Large intestine (tissue), 3 donors: ENCODE data around the gene SGMS1. TPM values are rescaled to one million over a fixed set of nuclear protein-coding genes. Genes with fewer than 3 reads are reported as not detected.
A peak's percentile ranks its signal among the peaks of the same experiment; 100 is the strongest.

Experiments
- DNase-seq, 2 donors: peaks; one replicate each; pipeline versions ENCODE4 v3.0.0 to v3.0.0-alpha.2; 2013
- H3K27ac ChIP-seq: one replicate; pipeline ENCODE4 v1.5.1; 2013; ENCODE audit warnings: low read length
- H3K27me3 ChIP-seq: 2 replicates; pipeline ENCODE4 v1.6.1; 2013; ENCODE audit warnings: low read length; ENCODE audit not compliant: control insufficient read depth, insufficient read depth
- H3K36me3 ChIP-seq: 2 replicates; pipeline ENCODE4 v1.6.1; 2013; ENCODE audit warnings: low read length; ENCODE audit not compliant: control insufficient read depth, insufficient read depth
- H3K4me1 ChIP-seq: one replicate; pipeline ENCODE4 v1.6.1; 2013; ENCODE audit warnings: low read length; ENCODE audit not compliant: control insufficient read depth, insufficient read depth
- H3K4me3 ChIP-seq: one replicate; pipeline ENCODE4 v1.5.1; 2013; ENCODE audit warnings: low read length
- H3K9me3 ChIP-seq: one replicate; pipeline ENCODE4 v1.6.1; 2013; ENCODE audit warnings: mild to moderate bottlenecking, low read depth, low read length, moderate library complexity; ENCODE audit not compliant: control insufficient read depth
- WGBS: methylation state at CpG from one replicate; pipeline ENCODE4 v1.1.5; 2013; ENCODE audit warnings: low lambda C conversion rate; ENCODE audit not compliant: insufficient coverage; 5-methylcytosine and 5-hydroxymethylcytosine counted together
- polyA plus RNA-seq: library from polyadenylated mRNA; unstranded; fragments of 120-200 nt; gene quantifications from one replicate; pipeline ENCODE4 v1.2.1, GENCODE V29; 2013

SGMS1 gene
- polyA plus RNA-seq, 1 donor, result 22.8 TPM

DNA sequence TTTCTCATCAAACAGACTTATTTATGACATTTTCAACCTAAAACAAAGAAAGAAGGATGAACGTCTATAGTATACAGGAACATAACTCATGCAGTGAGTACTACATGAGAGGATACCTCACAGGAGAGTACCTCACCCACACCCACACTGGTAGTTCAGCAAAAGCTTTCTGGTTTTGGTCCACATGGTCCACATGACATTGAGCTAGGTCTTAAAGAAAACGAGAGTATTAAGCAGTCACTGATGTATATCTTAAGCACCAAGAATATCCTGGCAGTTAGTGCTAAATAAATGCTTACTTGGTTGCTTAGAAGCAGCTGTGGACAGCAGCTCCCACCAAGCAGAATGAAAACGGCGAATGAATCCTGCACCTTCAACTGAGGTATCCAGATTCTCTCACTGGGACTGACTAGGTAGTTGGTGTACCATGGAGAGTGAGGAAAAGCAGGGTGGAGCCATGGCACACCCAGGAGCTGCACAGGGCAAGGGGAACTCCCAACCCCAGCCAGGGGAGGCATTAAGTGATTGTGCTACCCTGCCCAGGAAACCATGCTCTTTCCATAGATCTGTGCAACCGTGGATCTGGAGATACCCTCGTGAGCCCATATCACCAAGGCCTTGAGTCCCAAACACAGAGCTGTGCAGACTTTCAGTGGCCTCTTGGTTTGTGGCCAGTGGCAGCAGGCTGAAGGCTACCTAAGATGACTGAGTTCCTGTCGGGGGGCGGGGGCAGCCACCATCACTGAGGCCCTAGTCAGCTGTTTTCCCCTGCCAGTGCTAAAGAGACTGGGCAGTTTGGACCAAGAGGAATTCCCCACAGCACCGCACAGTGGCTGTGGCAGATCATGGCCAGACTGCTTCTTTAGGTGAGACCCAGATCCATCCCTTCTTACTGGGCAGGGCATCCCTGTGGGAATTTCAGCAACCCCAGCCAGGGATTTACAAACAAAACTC lies 143.4 kb downstream of the SGMS1 start:
- no peak overlapping the region for H3K27ac ChIP-seq
- H3K4me1 ChIP-seq, result no peaks in the 10 kb centered on the region
- no peak for DNase-seq
- peaks cover 2% of the 10 kb centered on the region for H3K36me3 ChIP-seq
- no peaks in the 10 kb centered on the region for H3K27me3 ChIP-seq
- peaks cover 7% of the 10 kb centered on the region for H3K9me3 ChIP-seq
- WGBS, result no CpG with 5 or more reads among the region's 9 CpGs
- H3K4me3 ChIP-seq, result no peak overlapping the region

DNA sequence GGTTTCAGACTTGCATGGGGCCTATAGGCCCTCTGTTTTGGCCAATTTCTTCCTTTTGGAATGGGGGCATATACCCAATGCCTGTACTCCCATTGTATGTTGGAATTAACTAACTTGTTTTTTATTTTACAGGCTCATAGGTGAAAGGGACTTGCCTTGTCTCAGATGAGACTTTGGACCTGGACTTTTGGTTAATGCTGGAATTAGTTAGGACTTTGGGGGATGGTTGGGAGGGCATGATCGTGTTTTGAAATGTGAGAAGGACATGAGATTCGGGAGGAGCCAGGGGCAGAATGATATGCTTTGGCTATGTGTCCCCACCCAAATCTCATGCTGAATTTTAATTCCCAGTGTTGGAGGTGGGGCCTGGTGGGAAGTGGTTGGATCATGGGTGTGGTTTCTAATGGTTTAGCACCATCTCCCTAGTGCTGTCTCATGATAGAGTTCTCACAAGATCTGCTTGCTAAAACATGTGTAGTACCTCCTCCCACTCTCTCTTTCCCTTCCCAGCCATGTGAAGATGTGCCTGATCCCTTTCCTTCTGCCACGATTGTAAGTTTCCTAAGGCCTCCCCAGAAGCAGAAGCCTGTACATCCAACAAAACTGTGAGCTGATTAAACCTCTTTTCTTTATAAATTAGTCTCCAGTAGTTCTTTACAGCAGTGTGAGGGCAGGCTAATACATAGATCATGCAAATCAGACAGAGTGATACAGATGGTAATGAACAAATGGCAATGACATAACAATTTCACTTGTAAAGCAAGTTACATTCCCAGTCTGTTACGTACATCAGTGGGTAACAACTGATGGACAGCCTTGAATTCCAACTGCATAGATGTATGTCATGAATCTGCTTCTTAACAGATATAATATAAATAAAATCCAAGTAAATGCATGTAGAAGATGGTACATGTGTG lies 146.2 kb downstream of the SGMS1 start:
- Histone ChIP-seq H3K27ac (no peak overlapping the region), H3K27me3 (no peaks in the 10 kb centered on the region), H3K9me3 (no peaks in the 10 kb centered on the region), H3K4me1 (no peaks in the 10 kb centered on the region), H3K36me3 (peaks cover 2% of the 10 kb centered on the region), H3K4me3 (no peak overlapping the region)
- no CpG with 5 or more reads among the region's 4 CpGs for WGBS
- no peak for DNase-seq

DNA sequence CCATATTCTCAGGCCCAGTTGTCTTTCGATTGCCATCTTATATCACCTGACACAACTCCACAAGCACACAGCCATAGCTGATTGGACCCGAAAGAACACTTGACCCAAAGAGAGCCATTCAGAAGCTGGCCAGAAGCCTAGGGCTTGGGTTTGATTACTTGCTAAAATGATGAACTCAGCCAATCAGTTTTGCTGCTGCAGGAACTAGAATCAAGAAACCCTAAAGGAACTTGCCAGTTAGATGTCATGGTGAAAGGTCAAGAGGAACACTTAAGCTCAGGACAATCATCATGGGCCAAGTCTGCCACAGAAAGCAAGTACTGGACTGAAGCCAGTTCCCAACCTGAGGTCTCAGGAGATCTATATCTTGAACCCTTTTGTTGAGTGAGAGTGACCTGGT lies 150.0 kb downstream of the SGMS1 start:
- H3K4me3 ChIP-seq, result no peak overlapping the region
- no peak for DNase-seq
- no CpG with 5 or more reads among the region's 2 CpGs for whole genome bisulfite sequencing

DNA sequence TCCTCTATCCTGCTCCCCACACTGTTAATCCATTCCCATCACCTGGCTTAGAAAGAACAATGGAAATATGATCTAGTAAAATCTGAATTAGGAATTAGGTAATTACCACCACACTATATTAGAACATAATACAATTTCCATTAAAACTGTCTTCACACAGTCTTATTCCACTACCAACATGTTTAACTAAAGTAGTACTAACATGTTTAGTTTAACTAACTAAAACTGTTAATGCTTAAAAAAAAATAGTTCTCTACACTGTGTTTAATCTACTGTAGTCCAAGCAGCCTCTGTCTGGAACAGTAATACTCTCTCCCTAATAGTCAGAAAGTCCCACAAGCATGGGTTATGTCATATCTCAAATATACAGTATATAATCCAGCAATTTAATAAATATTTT lies 150.8 kb downstream of the SGMS1 start:
- H3K27ac ChIP-seq, result no peak overlapping the region
- H3K4me3 ChIP-seq, result no peak overlapping the region
- no peak for DNase-seq
- H3K4me1 ChIP-seq, result peaks cover 21% of the 10 kb centered on the region
- no peaks in the 10 kb centered on the region for H3K27me3 ChIP-seq
- peaks cover 2% of the 10 kb centered on the region for H3K36me3 ChIP-seq
- no peaks in the 10 kb centered on the region for H3K9me3 ChIP-seq

More for the DNA sequence above, 150.0 kb downstream of the SGMS1 start:
- no peaks in the 10 kb centered on the region for H3K27me3 ChIP-seq
- H3K4me1 ChIP-seq, result peaks cover 16% of the 10 kb centered on the region
- peaks cover 2% of the 10 kb centered on the region for H3K36me3 ChIP-seq
- no peak overlapping the region for H3K27ac ChIP-seq
- H3K9me3 ChIP-seq, result no peaks in the 10 kb centered on the region

DNA sequence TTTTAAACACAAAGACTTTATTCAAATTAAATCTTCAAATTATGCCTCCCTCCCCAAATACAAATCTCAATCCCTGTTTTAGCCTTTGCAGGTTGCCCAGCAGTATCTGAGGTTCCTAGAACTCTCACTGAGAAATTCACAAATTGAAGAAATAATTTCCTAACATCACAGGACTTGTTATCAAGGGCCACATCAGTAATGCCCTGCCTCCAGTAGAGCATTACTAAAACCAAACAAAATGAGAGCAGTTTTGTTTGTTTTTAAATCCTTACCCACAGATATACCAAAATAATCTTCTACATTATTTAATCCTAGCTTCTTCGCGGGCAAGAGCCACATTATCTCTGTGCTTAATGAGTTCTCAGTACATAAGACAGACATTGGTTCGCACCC lies 152.2 kb downstream of the SGMS1 start:
- peaks cover 23% of the 10 kb centered on the region for H3K4me1 ChIP-seq
- no peak overlapping the region for H3K4me3 ChIP-seq
- no peak for DNase-seq
- peaks cover 2% of the 10 kb centered on the region for H3K36me3 ChIP-seq
- 65% methylated on average over 3 of the region's 3 CpGs for WGBS
- H3K9me3 ChIP-seq, result no peaks in the 10 kb centered on the region
- H3K27ac ChIP-seq, result no peak overlapping the region
- H3K27me3 ChIP-seq, result no peaks in the 10 kb centered on the region

DNA sequence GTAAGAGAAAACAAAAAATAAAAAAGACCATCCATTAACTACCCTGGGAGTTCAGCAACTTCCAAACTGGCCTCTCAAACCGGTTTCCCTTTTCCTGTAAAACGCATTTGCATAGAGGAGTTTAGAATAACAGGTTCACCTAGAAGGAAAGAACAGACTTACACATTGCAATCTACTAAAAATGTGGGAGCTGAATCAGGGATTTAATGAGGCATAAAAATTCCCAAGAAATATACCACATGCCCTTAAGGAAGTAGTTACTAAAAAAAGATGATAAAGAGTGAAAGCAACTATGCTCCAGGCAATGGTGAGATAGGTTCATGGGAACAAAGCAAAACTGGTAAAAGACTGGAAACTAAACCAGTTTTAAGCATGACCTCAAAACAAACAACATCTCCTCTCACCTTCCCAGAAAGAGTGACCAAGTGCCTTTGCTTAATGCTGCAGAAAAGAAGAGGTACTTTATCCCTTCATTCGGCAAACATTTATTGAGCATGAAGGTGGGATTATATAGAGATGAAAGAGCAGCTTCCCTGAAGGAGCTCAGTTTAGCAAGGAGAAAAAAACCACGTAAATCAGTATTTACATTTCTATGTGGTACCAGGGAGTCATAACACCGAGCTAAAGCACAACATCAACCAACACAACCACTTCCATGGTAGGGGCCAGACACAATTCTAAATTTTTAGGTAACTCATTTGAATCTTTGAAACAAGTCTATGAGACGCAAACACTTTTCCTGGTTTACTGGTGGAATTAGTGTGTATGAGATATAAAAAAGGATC lies 152.8 kb downstream of the SGMS1 start:
- Histone ChIP-seq H3K4me3 (no peak overlapping the region), H3K9me3 (no peaks in the 10 kb centered on the region), H3K4me1 (peaks cover 23% of the 10 kb centered on the region), H3K27ac (no peak overlapping the region), H3K36me3 (no peaks in the 10 kb centered on the region), H3K27me3 (no peaks in the 10 kb centered on the region)
- 100% methylated on average over 1 of the region's 6 CpGs for WGBS
- DNase-seq, result peak; percentile 26 to 56

- DNase-seq, result no peak
- H3K4me1 ChIP-seq, result peaks cover 23% of the 10 kb centered on the region
- no peaks in the 10 kb centered on the region for H3K9me3 ChIP-seq
- peak overlapping the region; percentile 0 for H3K27ac ChIP-seq
- no peak overlapping the region for H3K4me3 ChIP-seq
- H3K27me3 ChIP-seq, result no peaks in the 10 kb centered on the region
- no peaks in the 10 kb centered on the region for H3K36me3 ChIP-seq
Measured at GRCh38 chr10:50470345-50470744, 153.4 kb downstream of the SGMS1 start.

DNA sequence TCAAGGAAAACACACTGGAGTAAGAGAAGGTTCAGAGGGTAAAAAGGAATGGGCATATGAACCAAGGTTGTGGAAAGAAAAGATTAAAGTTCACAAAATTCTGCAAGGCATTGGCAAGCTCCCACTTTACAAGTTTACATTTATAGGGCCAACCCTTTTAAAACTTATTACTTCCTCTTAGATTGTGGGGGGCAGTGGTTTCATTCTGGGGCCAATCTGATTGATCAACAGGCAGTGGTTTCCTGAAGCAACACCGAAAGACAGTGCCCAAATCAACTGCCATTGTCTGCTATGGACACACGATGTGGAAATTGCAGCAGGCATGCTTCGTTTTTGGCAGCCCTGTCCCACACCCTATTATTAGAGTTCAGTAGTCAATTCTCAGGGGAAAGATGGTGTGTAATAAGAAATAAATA lies 154.0 kb downstream of the SGMS1 start:
- Histone ChIP-seq H3K4me1 (peaks cover 23% of the 10 kb centered on the region), H3K27ac (peak overlapping the region; percentile 0)

DNA sequence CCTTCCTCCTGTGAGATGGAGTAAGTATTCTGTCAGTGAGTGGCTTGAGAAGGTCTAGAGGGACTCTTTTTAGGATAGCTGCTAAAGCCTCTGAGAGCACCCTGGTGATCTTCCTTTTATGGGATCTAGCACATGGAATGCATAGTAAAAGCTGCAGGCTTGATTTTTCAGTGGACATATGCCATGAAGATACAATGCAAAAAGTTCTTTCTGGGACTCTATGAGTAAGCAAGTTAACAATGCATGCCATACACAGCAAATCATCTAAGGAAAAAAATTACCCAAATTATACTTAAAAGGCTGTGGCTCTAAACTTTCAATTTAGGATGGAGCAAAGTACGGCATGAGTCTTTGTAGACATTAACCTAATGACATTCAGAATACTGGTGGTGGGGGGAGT lies 154.5 kb downstream of the SGMS1 start:
- H3K4me1 ChIP-seq, result peaks cover 23% of the 10 kb centered on the region
- no peak for DNase-seq
- no peaks in the 10 kb centered on the region for H3K36me3 ChIP-seq
- WGBS, result no CpG with 5 or more reads among the region's 1 CpG
- H3K9me3 ChIP-seq, result no peaks in the 10 kb centered on the region
- no peak overlapping the region for H3K27ac ChIP-seq
- no peaks in the 10 kb centered on the region for H3K27me3 ChIP-seq
- no peak overlapping the region for H3K4me3 ChIP-seq

More for the DNA sequence above, 154.0 kb downstream of the SGMS1 start:
- no CpG with 5 or more reads among the region's 3 CpGs for WGBS
- no peak overlapping the region for H3K4me3 ChIP-seq
- DNase-seq, result peak in 1 of 2 donors; percentile 48
- H3K36me3 ChIP-seq, result no peaks in the 10 kb centered on the region
- no peaks in the 10 kb centered on the region for H3K9me3 ChIP-seq
- H3K27me3 ChIP-seq, result no peaks in the 10 kb centered on the region

- Histone ChIP-seq H3K4me1 (peaks cover 23% of the 10 kb centered on the region), H3K27me3 (no peaks in the 10 kb centered on the region), H3K27ac (no peak overlapping the region), H3K9me3 (no peaks in the 10 kb centered on the region), H3K4me3 (no peak overlapping the region), H3K36me3 (no peaks in the 10 kb centered on the region)
- no peak for DNase-seq
- no CpG with 5 or more reads among the region's 1 CpG for WGBS
Measured at GRCh38 chr10:50467209-50467608, 156.5 kb downstream of the SGMS1 start.
